ENCODE measurements around the gene TNPO1. TPM values are rescaled to one million over a fixed set of nuclear protein-coding genes. Genes with fewer than 3 reads are reported as not detected.

Gene TNPO1
- total RNA-seq, 4 donors from 2014 or later = 96.8 to 130 (median 111) TPM

DNA sequence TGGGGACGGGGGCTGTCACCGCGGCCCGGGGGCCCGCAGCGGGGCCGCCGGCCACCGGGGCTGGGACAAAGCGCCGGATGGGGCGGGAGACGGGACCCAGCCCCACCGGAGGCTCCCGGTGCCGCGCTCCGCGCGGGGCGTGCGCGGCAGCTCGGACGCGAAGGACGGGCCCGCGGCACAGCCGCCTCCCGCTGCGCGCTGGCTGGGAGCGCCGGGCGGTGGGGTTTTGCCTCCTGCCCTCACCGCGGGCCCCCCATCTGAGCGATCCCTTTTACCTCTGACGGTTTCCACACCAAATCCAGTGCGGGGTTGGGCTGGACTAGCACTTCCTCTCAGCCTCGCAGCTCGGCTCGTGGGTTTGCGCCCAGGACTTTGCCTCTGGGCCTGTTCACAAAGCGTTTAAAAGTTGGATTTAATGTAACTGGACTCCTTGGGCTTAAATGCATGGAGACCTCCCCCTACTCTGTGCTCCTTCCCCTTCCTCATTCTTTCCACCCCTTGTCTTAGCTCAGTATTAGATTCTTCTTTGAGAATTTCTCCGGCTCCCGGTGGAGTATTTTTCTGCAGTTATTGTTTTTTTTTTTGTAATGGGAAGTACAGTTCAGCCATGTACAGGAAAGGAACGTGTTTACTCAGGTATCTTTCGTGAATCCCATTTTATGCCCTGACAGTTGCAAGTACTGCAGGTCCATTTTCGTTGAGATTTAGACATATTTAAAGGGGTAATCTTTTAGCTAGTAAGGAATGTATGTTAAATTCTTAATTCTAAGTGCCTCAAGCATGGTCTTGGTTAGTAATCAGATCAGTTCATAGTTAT lies 140.1 kb downstream of the TNPO1 start:
- DNase-seq = peak; percentile 25 to 37
- ATAC-seq = peak; percentile 63 to 68
- TF ChIP-seq, protein P1, sequence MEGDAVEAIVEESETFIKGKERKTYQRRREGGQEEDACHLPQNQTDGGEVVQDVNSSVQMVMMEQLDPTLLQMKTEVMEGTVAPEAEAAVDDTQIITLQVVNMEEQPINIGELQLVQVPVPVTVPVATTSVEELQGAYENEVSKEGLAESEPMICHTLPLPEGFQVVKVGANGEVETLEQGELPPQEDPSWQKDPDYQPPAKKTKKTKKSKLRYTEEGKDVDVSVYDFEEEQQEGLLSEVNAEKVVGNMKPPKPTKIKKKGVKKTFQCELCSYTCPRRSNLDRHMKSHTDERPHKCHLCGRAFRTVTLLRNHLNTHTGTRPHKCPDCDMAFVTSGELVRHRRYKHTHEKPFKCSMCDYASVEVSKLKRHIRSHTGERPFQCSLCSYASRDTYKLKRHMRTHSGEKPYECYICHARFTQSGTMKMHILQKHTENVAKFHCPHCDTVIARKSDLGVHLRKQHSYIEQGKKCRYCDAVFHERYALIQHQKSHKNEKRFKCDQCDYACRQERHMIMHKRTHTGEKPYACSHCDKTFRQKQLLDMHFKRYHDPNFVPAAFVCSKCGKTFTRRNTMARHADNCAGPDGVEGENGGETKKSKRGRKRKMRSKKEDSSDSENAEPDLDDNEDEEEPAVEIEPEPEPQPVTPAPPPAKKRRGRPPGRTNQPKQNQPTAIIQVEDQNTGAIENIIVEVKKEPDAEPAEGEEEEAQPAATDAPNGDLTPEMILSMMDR (IDR thresholded peaks at IDR 0.05 in 4 of 5, conservative IDR thresholded peaks at IDR 0.05 in 1 of 5) = no peak
- TF ChIP-seq POLR2A (IDR thresholded peaks at IDR 0.05) = no peak
- H3K9me3 ChIP-seq = no peaks in the 10 kb centered on the region
- intact Hi-C loops (cut with DNase I; ENCODE audit: low total_unique reads) = loop anchor here (2.0 to 5.0 kb wide), 3 partner anchors 106 to 334 kb away; partner anchors contain the start of gene TNPO1
- peak overlapping the region; percentile 71 to 85 (median 80) for H3K4me3 ChIP-seq
- H3K27me3 ChIP-seq = no peaks in the 10 kb centered on the region
- no peaks in the 10 kb centered on the region for H3K36me3 ChIP-seq
- peak overlapping the region; percentile 92 to 97 (median 96) for H3K27ac ChIP-seq
- in situ Hi-C loops (cut with MboI; ENCODE audit: low sequenced_read_pairs in 4 of 4) = loop anchor here in 1 of 4 donors (25.0 kb wide), 1 partner anchor 344 kb away; no protein-coding TSS in a partner anchor
- H3K4me1 ChIP-seq = peaks cover 41 to 43% of the 10 kb centered on the region in 2 donors

DNA sequence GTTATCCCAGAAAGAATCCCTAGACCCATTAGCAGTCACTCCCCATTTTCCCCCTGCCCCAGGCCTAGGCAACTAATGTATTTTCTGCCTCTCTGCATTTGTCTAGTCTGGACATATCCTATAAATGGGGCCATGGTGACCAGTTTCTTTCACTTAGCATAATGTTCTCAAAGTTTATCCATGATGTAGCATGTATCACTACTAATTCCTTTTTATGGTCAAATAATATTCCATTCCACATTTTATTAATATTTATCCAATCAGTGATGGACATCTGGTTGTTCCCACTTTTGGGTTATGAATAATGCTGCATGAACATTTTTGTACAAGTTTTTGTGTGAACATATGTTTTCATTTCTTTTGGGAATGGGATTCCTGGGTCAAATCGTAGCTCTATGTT lies 140.9 kb downstream of the TNPO1 start:
- Histone ChIP-seq H3K27me3 (no peaks in the 10 kb centered on the region), H3K4me1 (peaks cover 41 to 43% of the 10 kb centered on the region in 2 donors), H3K9me3 (no peaks in the 10 kb centered on the region), H3K36me3 (no peaks in the 10 kb centered on the region), H3K4me3 (peak overlapping the region; percentile 71 to 85 (median 80)), H3K27ac (peak overlapping the region; percentile 92 to 97 (median 96))
- intact Hi-C loops (cut with DNase I; ENCODE audit: low total_unique reads) = loop anchor here (2.0 to 5.0 kb wide), 3 partner anchors 105 to 335 kb away; partner anchors contain the start of gene TNPO1
- TF ChIP-seq, protein P1 (IDR thresholded peaks at IDR 0.05 in 4 of 5, conservative IDR thresholded peaks at IDR 0.05 in 1 of 5) = no peak
- no peak for TF ChIP-seq POLR2A (IDR thresholded peaks at IDR 0.05)
- DNase-seq (no peak), ATAC-seq (no peak)
- in situ Hi-C loops (cut with MboI; ENCODE audit: low sequenced_read_pairs in 4 of 4) = loop anchor here in 1 of 4 donors (25.0 kb wide), 1 partner anchor 345 kb away; no protein-coding TSS in a partner anchor

DNA sequence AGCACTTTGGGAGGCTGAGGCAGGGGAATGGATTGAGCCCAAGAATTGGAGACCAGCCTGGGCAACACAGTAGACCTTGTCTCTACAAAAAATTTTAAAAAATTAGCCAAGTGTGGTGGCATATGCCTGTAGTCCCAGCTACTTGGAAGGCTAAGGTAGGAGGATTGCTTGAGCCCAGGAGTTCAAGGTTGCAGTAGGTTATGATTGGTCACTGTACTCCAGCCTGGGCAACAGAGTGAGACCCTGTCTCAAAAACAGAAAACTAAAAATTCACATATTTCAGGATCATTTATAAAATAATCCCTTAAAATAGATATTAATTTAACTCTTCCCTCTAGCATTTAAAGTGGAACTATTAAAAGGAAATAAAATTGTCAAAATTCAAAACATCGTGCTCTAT lies 142.8 kb downstream of the TNPO1 start:
- no peaks in the 10 kb centered on the region for H3K27me3 ChIP-seq
- no peak overlapping the region for H3K4me3 ChIP-seq
- peaks cover 41 to 43% of the 10 kb centered on the region in 2 donors for H3K4me1 ChIP-seq
- H3K27ac ChIP-seq = no peak overlapping the region
- H3K36me3 ChIP-seq = no peaks in the 10 kb centered on the region
- TF ChIP-seq POLR2A (IDR thresholded peaks at IDR 0.05) = no peak
- TF ChIP-seq, protein P1 (IDR thresholded peaks at IDR 0.05 in 4 of 5, conservative IDR thresholded peaks at IDR 0.05 in 1 of 5) = no peak
- no peaks in the 10 kb centered on the region for H3K9me3 ChIP-seq
- ATAC-seq (no peak), DNase-seq (no peak)
- intact Hi-C loops (cut with DNase I; ENCODE audit: low total_unique reads) (loop anchor here (5.0 kb wide), 2 partner anchors 103 to 337 kb away; no protein-coding TSS in a partner anchor), in situ Hi-C loops (cut with MboI; ENCODE audit: low sequenced_read_pairs in 4 of 4) (loop anchor here in 1 of 4 donors (25.0 kb wide), 1 partner anchor 347 kb away; no protein-coding TSS in a partner anchor)

Small RNA genes lying within 50 kb of the gene (microRNA-seq; reads per million reads assigned to microRNA genes)
- 2.4 to 3.4 reads per million in 2 donors for gene MIR4804 (ENCODE audit: borderline replicate concordance in 2 of 2)

Other genes with a start within 250 kb of the TNPO1 start
- 10 to 100 TPM in 3 of 4 donors, 1 to 10 TPM in 1; 8.3 to 14.8 (median 12.3) TPM for gene FCHO2, start 139.4 kb downstream of the TNPO1 start, total RNA-seq